Activated CD4-positive, CD25-positive, alpha-beta regulatory T cell (primary cell): ENCODE data around the gene LEPR.
A peak's percentile ranks its signal among the peaks of the same experiment; 100 is the strongest.

Source experiments
- DNase-seq, 4 experiments: peaks; one replicate each; lab custom pipeline; 2025; lab: John Stamatoyannopoulos, UW

Gene LEPR

GRCh38 chr1:65409816-65410326, 10.6 kb upstream of the LEPR start:
- no peak for DNase-seq

GRCh38 chr1:65412256-65412983, 8.0 kb upstream of the LEPR start:
- DNase-seq: no peak

GRCh38 chr1:65412984-65413375, 7.5 kb upstream of the LEPR start:
- no peak for DNase-seq

GRCh38 chr1:65414538-65414937, 5.9 kb upstream of the LEPR start:
- DNase-seq: no peak

DNA sequence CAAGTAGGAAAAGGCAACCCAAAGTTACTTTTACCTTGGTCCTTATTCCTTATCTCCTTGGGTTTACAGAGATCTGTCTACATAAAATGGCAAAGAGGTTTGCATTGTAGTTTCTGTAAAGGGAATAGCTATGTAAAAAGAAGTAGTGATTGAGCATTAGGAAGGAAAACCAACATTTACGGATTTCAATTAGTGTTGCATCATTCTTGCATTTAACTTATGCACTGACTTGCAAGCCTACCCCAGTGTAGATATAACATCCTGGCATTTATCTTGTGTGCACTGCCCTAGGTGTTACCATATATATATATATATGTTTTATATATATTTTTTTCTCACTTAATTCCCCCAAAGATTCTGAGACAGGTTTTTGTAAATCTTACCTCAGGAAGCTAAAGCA, 3.7 kb upstream of the LEPR start:
- no peak for DNase-seq

- DNase-seq: no peak
Measured at GRCh38 chr1:65417729-65418128, 2.7 kb upstream of the LEPR start.

- DNase-seq: no peak
Measured at GRCh38 chr1:65418522-65419185, 1.8 kb upstream of the LEPR start.

DNA sequence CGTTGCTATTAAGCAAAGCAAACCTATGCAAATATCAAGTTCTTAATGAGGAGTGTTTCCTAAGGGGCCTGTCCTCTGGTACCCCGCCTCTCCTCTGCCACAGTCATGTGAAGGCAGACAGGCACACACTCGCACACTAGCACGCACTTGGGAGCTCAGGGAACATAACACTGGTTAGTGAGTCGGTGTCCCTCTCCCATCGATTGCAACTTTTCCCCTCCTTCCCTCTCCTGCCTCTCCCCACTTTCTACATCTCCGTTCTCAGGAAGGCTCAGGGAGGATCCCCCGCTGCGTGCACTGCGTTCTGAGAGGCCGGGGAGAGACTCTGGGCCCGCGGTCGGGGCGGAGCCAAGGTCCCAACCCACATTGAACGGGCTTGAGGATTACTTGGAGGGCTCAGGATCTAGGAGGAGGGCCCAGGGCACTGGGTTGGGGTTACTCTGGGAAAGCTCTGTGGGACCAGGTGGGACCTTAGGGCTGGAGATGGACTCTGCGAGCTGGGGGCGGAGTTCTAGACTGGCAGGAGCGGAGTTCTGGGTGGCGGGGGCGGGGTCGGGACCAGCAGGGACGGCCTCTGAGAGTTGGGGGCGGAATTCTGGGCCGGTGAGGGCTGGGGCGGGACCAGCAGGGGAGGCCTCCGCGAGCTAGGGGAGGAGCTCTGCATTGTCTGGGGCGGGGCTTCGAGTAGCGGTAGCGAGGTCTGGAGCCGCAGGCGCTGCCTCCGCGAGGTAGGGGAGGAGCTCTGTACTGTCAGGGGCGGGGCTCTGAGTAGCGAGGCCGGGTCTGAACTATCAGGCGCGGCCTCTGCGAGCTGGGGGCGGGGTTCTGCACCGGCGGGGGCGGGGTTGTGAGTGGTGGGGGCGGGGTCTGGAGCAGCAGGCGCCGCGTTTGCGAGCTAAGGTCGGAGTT, 533 bp upstream of the LEPR start:
- peak; percentile 96 to 98 (median 98) for DNase-seq

DNA sequence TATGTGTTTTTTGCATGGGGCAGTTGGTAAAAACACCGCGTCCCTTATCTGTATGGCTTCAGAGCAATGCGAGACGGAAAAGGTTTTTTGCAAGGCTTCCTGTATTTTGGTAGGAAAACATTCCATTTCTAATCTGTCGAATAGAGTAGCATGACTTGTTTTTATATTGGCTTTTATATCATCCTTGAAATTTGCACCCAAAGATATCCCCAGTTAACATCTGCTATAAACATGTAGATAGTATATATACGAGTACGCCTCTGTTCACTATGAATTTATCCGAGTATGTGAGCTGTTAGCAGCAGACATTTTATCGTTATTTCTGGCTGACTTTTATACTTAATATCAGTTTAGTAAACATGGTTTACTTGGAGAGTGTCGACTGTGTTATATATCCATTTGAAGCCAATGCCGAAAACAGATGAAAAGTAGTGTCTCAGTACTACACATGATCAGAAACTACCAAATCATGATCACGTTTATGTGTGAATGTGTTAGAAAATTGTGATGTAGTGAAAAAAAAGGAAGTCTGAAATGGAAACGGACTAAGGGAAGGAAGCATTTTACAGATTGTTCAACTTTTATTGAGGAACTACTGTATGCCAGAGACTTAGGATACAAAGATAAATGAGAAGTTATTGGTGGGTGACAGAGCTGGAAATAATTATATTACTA, 1.0 kb downstream of the LEPR start:
- DNase-seq: no peak

- DNase-seq: no peak
Measured at GRCh38 chr1:65422241-65423203, 2.1 kb downstream of the LEPR start.

- DNase-seq: no peak
Measured at GRCh38 chr1:65423884-65424572, 3.6 kb downstream of the LEPR start.

DNA sequence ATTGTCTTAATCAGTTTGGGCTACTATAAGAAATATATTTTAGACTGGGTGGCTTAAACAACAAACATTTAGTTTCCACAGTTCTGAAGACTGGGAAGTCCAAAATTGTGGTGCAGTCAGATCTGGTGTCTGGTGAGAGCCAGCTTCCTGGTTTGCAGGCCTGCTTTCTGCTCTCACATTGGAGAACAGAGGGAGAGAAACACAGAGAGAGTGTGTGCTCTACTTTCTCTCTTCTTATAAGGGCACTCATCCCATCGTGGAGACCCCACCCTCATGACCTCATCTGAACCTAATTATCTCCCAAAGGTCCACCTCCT, 4.1 kb downstream of the LEPR start:
- no peak for DNase-seq

GRCh38 chr1:65425006-65425405, 4.5 kb downstream of the LEPR start:
- no peak for DNase-seq

DNA sequence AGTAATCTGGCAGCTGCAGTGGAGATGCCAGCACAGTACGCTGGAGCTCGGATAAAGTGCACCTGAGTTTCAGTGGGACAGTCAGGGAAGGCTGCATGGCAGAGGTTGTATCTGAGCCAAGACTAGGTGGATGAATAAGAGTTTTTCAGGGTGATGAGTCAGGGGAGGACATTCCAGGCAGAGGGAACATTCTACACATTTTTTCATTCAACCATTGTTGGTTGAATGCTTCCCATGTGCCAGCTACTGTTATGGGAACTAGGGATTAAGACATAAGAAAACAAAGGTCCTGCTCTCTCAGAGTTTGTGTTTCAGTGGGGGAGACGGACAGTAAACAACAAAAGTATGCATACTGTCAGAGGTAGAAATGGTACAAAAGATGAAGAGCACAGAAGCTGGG, 5.2 kb downstream of the LEPR start:
- no peak for DNase-seq

DNA sequence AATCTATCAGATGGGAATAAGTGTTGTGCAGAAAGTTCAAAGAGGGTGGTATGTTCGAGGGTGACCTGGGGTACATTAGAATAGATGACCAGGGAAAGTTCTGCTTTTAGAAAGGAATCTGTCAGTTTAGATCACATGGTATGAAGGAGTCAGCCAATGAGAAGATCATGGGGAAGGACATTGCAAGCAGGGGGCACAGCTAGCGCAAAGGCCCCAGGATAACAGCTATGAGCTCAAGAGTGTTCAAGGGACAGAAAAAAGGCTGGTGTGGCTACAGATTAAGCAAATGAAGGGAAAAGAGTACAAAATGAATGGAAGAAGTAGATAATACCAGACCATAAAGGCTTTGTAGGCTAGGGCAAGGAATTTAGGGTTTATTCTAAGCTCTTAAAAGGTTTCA, 8.6 kb downstream of the LEPR start:
- DNase-seq: no peak

DNA sequence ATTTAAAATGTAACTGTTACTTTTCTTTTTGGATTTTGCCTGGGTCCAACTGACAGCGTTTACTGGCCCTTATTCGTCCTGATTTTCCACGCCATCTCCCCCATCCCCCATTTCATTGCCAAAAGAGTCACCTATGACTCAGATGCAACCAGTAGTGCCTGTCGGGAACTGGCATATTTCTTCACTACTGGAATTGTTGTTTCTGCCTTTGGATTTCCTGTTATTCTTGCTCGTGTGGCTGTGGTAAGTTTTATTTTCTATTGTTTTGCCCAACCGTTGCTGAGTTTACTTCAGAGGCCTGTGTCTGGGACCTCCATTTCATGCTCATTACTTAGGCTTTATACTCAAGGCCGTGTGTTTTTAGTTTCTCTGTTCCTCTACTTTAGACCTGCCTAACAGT, 9.3 kb downstream of the LEPR start:
- no peak for DNase-seq

- no peak for DNase-seq
Measured at GRCh38 chr1:65431111-65431705, 10.7 kb downstream of the LEPR start.

- DNase-seq: no peak
Measured at GRCh38 chr1:65432918-65433317, 12.4 kb downstream of the LEPR start.

GRCh38 chr1:65434255-65434654, 13.8 kb downstream of the LEPR start:
- DNase-seq: no peak

DNA sequence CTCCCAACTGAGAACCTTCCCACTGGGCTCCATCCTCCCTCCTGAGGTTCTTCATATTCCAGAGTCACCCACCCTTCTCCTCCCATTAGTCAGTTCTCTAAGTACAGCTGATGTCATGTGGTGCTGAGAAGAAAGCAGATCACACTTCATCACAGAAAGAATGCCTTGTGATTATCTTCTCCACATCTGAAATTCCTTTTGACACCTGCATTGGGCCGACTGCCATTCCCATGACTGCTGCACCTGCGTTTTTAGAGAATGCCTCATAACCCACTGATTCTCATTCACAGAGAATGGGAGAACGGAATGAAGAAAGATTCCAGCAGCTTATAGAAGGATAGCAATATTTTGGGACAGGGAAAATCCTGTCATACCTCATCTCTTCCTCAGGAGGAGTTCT, 14.3 kb downstream of the LEPR start:
- no peak for DNase-seq
